Measurements from ENCODE around the gene PRKCQ.

DNA sequence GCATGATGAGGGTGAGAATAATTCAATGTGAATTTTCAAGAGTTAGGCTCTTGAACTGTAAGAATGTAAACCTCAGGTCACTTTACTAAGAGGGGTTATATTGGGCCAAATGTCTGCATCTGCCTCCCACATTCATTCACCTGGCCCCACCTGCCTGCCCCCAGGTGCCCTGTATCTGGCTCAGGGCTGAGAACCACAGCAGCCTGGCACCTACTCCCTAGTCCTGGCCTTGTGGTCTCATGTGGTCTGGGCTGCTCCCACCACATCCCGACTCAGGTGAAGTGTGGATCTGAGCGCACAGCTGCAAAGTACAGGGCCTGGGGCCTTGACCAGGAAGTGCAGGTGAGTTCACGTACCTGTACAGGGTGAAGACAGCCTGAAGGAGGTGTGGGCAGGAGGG, 195.2 kb downstream of the PRKCQ start:
- TF ChIP-seq, protein P1, sequence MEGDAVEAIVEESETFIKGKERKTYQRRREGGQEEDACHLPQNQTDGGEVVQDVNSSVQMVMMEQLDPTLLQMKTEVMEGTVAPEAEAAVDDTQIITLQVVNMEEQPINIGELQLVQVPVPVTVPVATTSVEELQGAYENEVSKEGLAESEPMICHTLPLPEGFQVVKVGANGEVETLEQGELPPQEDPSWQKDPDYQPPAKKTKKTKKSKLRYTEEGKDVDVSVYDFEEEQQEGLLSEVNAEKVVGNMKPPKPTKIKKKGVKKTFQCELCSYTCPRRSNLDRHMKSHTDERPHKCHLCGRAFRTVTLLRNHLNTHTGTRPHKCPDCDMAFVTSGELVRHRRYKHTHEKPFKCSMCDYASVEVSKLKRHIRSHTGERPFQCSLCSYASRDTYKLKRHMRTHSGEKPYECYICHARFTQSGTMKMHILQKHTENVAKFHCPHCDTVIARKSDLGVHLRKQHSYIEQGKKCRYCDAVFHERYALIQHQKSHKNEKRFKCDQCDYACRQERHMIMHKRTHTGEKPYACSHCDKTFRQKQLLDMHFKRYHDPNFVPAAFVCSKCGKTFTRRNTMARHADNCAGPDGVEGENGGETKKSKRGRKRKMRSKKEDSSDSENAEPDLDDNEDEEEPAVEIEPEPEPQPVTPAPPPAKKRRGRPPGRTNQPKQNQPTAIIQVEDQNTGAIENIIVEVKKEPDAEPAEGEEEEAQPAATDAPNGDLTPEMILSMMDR (IDR thresholded peaks at IDR 0.05; ENCODE audit: low read length): no peak
- no peak for TF ChIP-seq EZH2 (IDR thresholded peaks at IDR 0.05; ENCODE audit: borderline replicate concordance, low read length)
